ENCODE data around the gene FBXO30.

FBXO30 gene

DNA sequence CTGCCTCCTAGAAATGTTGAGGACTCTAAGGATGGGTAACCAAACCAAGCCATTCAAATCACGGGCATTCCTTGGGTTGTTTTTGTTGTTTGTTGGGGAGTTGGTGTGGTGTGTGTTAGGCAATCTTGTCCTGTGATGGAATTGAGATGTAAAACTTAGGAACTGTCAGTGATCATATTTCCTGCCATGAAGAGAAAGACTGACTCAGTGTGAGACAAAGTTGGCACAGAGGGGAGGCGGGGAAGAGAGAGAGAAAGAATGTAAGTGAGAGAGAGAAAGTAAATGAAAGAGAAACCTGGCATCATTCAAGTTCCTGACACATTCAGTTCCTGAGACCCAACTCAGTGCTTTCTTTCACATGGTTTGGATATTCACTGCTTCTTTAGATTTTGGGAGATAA lies 21.6 kb upstream of the FBXO30 start:
- Mint-ChIP-seq H3K36me3 (ENCODE audit: low read depth) (peaks cover 2% of the 10 kb centered on the region), H3K27ac (no peak overlapping the region), H3K4me1 (ENCODE audit: low read depth) (peaks cover 5% of the 10 kb centered on the region), H3K4me3 (no peak overlapping the region), H3K27me3 (ENCODE audit: low read depth) (no peaks in the 10 kb centered on the region), H3K9me3 (no peaks in the 10 kb centered on the region)

DNA sequence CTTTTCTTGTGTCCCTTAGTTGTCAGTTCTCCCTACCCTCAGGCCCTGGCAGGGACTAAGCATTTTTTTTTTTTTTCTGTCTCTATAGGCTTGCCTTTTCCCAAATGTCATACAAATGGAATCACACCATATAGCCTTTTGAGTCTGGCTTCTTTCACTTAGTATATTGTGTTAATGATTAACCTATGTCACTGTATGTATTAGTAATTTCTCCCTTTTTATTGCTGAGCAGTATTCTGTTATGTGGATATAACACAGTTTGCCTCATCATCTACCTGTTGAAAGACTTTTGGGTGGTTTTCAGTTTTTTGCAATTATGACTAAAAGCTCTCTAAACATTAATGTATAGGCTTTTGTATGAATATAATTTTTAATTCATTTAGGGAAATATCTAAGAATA lies 16.0 kb upstream of the FBXO30 start:
- Mint-ChIP-seq H3K4me1 (ENCODE audit: low read depth) (no peaks in the 10 kb centered on the region), H3K27me3 (ENCODE audit: low read depth) (no peaks in the 10 kb centered on the region), H3K36me3 (ENCODE audit: low read depth) (no peaks in the 10 kb centered on the region), H3K27ac (no peak overlapping the region), H3K4me3 (no peak overlapping the region), H3K9me3 (no peaks in the 10 kb centered on the region)

DNA sequence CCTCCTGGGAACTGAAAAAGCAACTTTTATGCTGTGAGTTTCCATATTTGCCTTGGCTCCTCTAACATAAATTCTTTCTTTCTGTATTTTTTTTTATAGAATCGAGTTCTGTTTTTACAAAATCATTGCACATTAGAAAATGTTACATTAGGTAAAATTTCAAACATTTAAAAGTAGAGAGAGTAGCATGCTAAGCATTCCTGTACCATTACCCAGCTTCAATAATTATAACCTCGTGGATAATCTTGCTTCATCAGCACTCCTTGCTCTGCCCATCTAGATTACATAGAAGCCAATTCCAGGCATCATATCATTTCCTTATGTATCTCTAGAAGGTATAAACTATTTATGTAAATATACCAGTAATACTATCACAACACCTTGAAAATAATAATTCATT lies 15.4 kb upstream of the FBXO30 start:
- Mint-ChIP-seq H3K4me1 (ENCODE audit: low read depth) (no peaks in the 10 kb centered on the region), H3K36me3 (ENCODE audit: low read depth) (no peaks in the 10 kb centered on the region), H3K4me3 (no peak overlapping the region), H3K27ac (no peak overlapping the region), H3K9me3 (no peaks in the 10 kb centered on the region), H3K27me3 (ENCODE audit: low read depth) (no peaks in the 10 kb centered on the region)

DNA sequence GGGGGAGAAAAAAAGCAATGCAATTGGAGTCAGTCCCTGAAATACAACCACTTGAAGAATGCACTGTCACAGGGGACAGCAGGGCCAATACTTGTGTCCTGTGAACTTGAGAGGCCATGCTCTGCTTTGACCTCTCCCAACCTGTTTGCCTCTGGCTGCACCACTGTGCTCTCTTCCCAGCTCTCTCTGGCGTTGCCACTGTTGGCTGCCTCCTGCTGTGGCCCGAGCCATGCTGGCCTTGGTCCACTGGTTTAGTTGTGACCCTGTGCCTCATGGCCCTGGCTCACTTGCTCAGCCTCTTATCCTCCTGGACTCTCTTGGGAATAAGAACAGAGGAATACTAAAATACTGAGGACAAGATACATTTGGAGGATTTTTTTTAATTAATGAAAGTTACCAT lies 14.5 kb upstream of the FBXO30 start:
- H3K9me3 Mint-ChIP-seq = no peaks in the 10 kb centered on the region
- no peaks in the 10 kb centered on the region for H3K27me3 Mint-ChIP-seq (ENCODE audit: low read depth)
- no peak overlapping the region for H3K4me3 Mint-ChIP-seq
- no peaks in the 10 kb centered on the region for H3K4me1 Mint-ChIP-seq (ENCODE audit: low read depth)
- H3K36me3 Mint-ChIP-seq (ENCODE audit: low read depth) = no peaks in the 10 kb centered on the region
- H3K27ac Mint-ChIP-seq = no peak overlapping the region

DNA sequence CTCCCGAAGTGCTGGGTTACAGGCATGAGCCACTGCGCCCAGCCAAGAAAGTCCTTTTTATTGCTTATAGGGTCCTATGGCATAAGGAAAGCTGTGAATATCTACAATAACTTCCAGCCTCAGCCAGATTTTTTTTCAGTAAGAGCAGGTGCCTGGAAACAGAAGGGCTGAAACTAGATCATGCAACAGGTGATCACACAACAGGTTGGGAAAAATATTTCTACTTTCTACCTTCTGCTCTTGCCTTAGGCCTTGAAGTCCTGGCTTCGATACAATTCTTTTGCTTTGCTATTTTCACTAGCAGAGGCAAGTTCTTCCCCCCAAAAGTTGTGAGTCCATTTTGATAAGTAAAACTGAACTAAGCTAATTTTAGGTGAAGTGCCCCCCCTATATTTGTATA lies 9.7 kb upstream of the FBXO30 start:
- Mint-ChIP-seq H3K4me1 (ENCODE audit: low read depth) (peaks cover 14% of the 10 kb centered on the region), H3K4me3 (no peak overlapping the region), H3K27ac (no peak overlapping the region), H3K36me3 (ENCODE audit: low read depth) (no peaks in the 10 kb centered on the region), H3K27me3 (ENCODE audit: low read depth) (no peaks in the 10 kb centered on the region), H3K9me3 (no peaks in the 10 kb centered on the region)

DNA sequence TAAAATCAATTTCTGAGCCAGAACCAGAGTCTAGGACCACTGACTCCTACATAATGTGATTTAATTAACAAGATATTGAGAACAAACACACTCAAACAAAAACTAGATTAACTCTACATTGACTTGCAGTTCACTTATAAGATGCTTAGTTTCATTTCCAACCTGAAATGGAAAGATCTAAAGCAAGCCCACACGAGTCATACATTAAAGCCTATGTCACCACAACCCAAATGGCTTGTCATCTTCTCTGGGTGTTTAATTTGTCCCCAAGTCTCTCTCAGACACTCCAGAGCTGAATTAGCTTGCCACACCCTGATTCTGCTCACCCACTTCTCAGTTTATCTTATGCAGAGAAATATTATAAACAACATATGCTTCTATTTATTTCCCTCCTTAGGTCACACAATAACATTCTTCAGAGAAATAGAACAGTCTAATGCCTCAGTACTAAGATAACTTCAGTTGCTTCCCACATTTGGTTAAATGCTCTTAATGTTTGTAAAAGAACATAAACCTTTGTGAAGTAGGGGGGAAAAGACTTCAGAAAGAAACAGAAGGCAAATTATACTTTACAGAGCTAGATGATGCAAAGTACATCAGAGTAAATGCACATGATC lies 8.8 kb upstream of the FBXO30 start:
- Mint-ChIP-seq H3K27ac (no peak overlapping the region), H3K27me3 (ENCODE audit: low read depth) (no peaks in the 10 kb centered on the region), H3K4me1 (ENCODE audit: low read depth) (peaks cover 14% of the 10 kb centered on the region), H3K36me3 (ENCODE audit: low read depth) (no peaks in the 10 kb centered on the region), H3K4me3 (no peak overlapping the region), H3K9me3 (no peaks in the 10 kb centered on the region)

DNA sequence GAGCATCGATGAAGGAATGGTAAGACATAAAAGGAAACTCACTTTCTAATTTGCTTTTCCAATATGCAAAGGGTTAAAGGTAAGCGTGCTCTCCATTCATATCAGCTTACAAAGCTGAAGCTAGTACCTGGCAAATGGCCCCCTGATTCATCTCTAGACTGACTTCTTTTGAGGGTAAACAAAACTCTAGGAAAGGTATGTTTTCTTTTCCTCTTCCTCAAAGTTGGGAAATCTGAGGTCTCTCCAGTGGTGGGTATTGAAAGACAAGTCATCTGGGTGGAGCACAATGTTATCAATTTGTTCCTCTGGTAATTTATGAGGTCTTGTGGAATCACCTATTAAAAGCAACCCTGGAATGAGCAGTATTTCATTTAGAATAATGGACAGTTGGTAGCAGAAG lies 7.9 kb upstream of the FBXO30 start:
- H3K9me3 Mint-ChIP-seq = no peaks in the 10 kb centered on the region
- H3K27me3 Mint-ChIP-seq (ENCODE audit: low read depth) = no peaks in the 10 kb centered on the region
- peaks cover 14% of the 10 kb centered on the region for H3K4me1 Mint-ChIP-seq (ENCODE audit: low read depth)
- no peaks in the 10 kb centered on the region for H3K36me3 Mint-ChIP-seq (ENCODE audit: low read depth)
- H3K27ac Mint-ChIP-seq = no peak overlapping the region
- no peak overlapping the region for H3K4me3 Mint-ChIP-seq

DNA sequence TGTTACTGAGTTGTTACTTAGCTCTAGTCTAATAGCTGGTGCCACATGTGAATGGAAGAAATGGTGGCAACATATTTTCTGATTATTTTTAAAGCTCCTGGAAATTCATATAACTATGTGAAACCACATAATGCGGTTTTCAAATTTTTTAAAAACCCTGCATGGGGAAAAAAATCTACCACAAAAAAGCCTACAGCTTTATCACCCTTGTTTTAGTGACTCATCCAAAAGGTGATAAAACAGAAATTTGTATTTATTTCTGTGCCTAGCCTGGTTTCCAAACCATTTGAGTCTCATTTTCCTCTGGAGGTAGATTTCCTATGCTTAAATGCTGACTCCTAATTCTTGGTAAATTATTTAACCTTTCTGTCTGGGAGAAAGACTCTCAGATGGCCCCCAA lies 5.4 kb upstream of the FBXO30 start:
- H3K27me3 Mint-ChIP-seq (ENCODE audit: low read depth) = no peaks in the 10 kb centered on the region
- H3K9me3 Mint-ChIP-seq = no peaks in the 10 kb centered on the region
- H3K4me3 Mint-ChIP-seq = no peak overlapping the region
- H3K27ac Mint-ChIP-seq = peak overlapping the region; percentile 2
- H3K4me1 Mint-ChIP-seq (ENCODE audit: low read depth) = peaks cover 26% of the 10 kb centered on the region
- H3K36me3 Mint-ChIP-seq (ENCODE audit: low read depth) = no peaks in the 10 kb centered on the region

DNA sequence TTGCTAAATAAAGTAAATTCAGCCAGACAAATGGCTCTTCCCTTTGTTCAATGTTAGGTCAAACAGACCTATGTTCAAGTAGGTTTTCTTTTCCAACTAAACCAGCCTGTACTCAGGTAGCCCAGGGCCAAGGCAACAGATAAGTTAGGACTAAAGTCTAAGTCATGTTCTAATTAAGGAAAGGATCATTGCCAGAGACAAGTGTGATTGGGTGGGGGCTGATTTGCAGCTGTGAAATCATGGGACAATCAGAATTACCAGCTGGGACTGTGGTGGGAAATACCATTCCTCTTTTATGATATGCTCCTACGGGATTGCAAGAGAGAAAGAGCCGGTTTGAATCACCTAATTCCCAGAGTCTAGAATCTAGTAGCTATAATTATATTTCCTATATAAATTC lies 4.2 kb upstream of the FBXO30 start:
- H3K4me1 Mint-ChIP-seq (ENCODE audit: low read depth) = peaks cover 28% of the 10 kb centered on the region
- no peaks in the 10 kb centered on the region for H3K9me3 Mint-ChIP-seq
- no peaks in the 10 kb centered on the region for H3K36me3 Mint-ChIP-seq (ENCODE audit: low read depth)
- H3K27ac Mint-ChIP-seq = no peak overlapping the region
- H3K27me3 Mint-ChIP-seq (ENCODE audit: low read depth) = no peaks in the 10 kb centered on the region
- no peak overlapping the region for H3K4me3 Mint-ChIP-seq

DNA sequence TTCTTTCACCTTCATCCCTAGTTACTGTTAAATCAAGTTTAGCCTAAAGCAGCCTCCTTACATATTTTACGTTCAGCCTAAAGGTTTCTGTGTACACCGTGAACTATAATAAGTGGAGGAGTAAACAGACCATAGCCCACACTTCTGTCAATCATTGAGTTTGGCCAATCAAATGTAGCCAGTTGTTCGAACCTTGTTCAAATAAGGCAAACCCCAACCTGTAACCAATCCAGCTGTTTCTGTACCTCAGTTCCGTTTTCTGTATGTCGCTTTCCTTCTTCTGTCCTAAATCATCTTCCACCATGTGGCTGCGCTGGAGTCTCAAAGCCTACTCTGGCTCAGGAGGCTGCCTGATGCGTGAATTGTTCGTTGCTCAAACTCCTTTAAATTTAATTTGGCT lies 1.8 kb upstream of the FBXO30 start:
- no peaks in the 10 kb centered on the region for H3K36me3 Mint-ChIP-seq (ENCODE audit: low read depth)
- H3K4me1 Mint-ChIP-seq (ENCODE audit: low read depth) = peaks cover 33% of the 10 kb centered on the region
- H3K27me3 Mint-ChIP-seq (ENCODE audit: low read depth) = no peaks in the 10 kb centered on the region
- H3K9me3 Mint-ChIP-seq = no peaks in the 10 kb centered on the region
- peak overlapping the region; percentile 10 for H3K27ac Mint-ChIP-seq
- H3K4me3 Mint-ChIP-seq = peak overlapping the region; percentile 55

DNA sequence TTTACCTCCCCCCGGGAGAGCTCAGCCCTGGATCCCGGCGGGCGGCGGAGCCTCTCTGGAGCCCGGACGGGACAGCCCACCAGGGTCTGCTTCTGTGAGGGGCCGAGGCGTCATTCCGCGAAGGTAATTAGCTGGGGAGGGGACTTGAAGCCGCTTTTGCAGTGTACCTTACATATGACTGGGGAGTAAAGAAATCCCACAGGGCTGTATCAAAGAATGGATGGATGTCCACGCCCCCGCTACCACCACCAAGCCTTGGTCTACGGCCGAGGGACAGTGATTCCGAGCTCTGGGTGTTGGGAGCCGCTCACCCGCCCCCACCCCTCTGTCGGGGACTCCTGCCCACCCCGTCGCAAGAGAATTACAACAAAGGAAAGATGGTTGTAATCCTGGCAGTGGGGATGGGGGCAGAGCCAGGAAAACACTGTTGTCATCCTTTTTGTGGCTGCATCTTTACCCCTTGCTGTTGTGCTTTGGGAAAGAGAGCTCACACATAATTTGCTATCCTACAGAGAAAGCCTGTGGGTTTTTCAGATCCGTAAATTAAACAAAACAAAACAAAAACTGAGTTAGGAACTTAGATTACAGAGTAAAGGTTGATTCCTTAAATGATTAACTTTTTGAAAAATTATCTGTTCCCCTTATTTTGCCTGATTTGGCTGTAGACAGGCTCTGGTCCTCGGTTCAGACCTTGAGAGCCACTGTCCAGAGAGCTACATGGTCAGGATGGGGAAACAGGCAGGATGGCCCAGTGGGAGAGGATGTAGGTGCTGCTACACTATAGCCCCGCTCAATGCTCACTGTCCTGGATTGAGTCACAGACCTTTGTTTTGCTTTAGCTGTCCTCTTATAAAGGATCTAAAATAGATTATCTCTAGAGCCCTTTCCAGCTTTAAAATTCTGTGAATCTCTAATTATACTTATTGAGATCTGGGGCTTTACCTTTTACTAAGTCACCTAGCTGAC lies 997 bp upstream of the FBXO30 start:
- H3K4me3 Mint-ChIP-seq = peak overlapping the region; percentile 91
- H3K9me3 Mint-ChIP-seq = no peaks in the 10 kb centered on the region
- peak overlapping the region; percentile 91 for H3K27ac Mint-ChIP-seq
- H3K27me3 Mint-ChIP-seq (ENCODE audit: low read depth) = no peaks in the 10 kb centered on the region
- peaks cover 38% of the 10 kb centered on the region for H3K4me1 Mint-ChIP-seq (ENCODE audit: low read depth)
- H3K36me3 Mint-ChIP-seq (ENCODE audit: low read depth) = no peaks in the 10 kb centered on the region

DNA sequence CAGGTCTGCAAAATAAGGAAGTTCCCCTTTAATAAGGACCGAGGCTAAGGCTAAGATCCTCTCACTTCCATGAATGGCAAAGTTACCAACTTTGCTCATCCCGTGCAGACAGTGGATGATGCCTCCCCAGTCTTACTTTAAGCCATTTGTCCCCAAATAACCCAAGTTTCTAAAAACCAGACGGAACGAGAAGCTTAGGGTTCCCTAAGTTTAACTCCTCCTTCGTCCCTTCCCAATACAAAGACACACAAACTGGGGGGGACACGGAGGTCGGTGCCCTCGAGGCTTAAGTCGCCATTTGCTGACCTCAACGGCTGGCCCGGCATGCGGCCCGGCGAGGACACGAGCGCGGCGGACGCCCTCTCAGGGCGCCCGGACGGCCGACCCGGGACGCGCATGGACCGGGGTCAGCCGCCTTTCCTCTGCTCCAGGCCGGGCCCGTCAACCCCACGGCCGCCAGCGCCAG lies 527 bp downstream of the FBXO30 start:
- Mint-ChIP-seq H3K4me1 (ENCODE audit: low read depth) (peaks cover 37% of the 10 kb centered on the region), H3K4me3 (peak overlapping the region; percentile 87), H3K9me3 (no peaks in the 10 kb centered on the region), H3K27ac (peak overlapping the region; percentile 76), H3K36me3 (ENCODE audit: low read depth) (no peaks in the 10 kb centered on the region), H3K27me3 (ENCODE audit: low read depth) (no peaks in the 10 kb centered on the region)

DNA sequence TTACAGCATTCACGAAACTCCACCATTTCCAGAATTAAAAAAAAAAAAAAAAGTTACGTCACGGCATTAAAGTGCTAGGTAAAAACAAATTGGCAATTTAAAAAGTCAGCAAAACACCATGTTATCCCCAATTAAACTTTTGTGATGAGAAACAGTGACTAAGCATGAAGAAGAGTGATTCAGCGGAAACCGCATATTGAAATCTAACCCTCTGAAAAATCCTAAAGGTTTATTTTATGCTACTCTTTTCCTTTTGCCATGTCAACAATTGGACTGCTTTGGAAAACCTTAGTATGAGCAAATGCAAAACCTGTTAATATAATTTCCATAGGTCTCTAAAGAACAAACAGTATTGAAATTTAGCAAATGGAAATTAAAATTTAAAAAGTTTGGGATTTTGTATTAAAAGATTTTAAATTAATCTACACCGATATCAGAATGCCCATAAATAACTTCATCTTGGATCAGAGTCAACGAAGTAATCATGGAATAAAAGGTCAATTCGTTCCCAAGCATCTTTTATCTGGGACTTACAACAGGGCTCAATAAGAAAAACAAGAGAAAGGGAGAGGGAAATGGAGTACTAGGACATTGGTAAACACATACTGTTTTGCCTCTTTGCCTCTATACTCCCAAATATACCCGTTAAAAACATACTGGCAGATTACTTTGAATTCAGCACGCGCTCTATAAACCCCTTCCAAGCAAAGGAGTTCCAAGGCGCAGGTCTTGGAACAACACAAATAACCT lies 1.1 kb downstream of the FBXO30 start:
- H3K27ac Mint-ChIP-seq = peak overlapping the region; percentile 76
- H3K4me1 Mint-ChIP-seq (ENCODE audit: low read depth) = peaks cover 37% of the 10 kb centered on the region
- peak overlapping the region; percentile 87 for H3K4me3 Mint-ChIP-seq

DNA sequence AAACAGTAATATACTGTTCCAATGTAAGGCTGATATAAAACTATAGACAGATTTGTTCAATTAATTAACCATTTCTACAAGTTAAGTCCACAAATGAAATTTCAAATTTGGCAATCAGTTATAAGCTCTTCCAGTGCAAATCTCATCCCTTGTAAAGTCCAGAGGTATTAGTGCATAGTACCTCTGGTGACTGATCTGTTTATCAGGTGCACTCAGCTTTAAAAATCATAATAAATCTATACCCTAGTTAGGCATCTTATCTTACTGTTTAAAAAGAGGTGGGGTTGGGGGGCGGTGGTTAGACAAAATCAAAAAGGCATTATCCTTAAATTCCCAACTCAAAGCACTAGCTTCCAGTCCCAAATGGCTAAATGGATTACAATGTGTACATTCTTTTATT lies 2.9 kb downstream of the FBXO30 start:
- H3K27me3 Mint-ChIP-seq (ENCODE audit: low read depth) = no peaks in the 10 kb centered on the region
- no peak overlapping the region for H3K27ac Mint-ChIP-seq
- peaks cover 5% of the 10 kb centered on the region for H3K36me3 Mint-ChIP-seq (ENCODE audit: low read depth)
- no peaks in the 10 kb centered on the region for H3K9me3 Mint-ChIP-seq
- no peak overlapping the region for H3K4me3 Mint-ChIP-seq
- peaks cover 34% of the 10 kb centered on the region for H3K4me1 Mint-ChIP-seq (ENCODE audit: low read depth)

More for the DNA sequence above, 1.1 kb downstream of the FBXO30 start:
- Mint-ChIP-seq H3K9me3 (no peaks in the 10 kb centered on the region), H3K27me3 (ENCODE audit: low read depth) (no peaks in the 10 kb centered on the region), H3K36me3 (ENCODE audit: low read depth) (no peaks in the 10 kb centered on the region)

Data from T-helper 1 cell treated with Interleukin-12 subunit alpha and Interleukin-12 subunit beta and Interleukin-4 antibody, amounts not matched to agents 30 μg/mL and 1 μg/mL, for 36 hours (primary cell).